GM21515 (cell line): ENCODE results near the gene KBTBD3.
A peak's percentile ranks its signal among the peaks of the same experiment; 100 is the strongest.
"Not testable (repeated sequence)": the region's sequence is repeated elsewhere in the genome, so short reads cannot be mapped to it uniquely, and the experiment has no call there.

Source experiments
- ATAC-seq: cut with Tn5 transposase; IDR thresholded peaks from one replicate; pipeline ENCODE4 v1.9.1; 2021; ENCODE audit not compliant: unreplicated experiment

Gene KBTBD3

GRCh38 chr11:106012744-106013143 lies 64.4 kb downstream of the KBTBD3 start:
- no peak for ATAC-seq

GRCh38 chr11:106011481-106011880 lies 65.7 kb downstream of the KBTBD3 start:
- ATAC-seq = no peak

GRCh38 chr11:106003094-106003493 lies 74.1 kb downstream of the KBTBD3 start:
- not testable (repeated sequence) for ATAC-seq

- peak; percentile 58 for ATAC-seq
Measured at GRCh38 chr11:106001304-106002012, 75.7 kb downstream of the KBTBD3 start.
